MV-4-11 (cell line): ENCODE measurements around the gene GPR39.

Source experiments
- DNase-seq: peaks from one replicate; lab custom pipeline; 2025; lab: John Stamatoyannopoulos, UW

The GPR39 gene

GRCh38 chr2:132671151-132671835 is 254.7 kb downstream of the GPR39 start:
- no peak for DNase-seq

- no peak for DNase-seq
These were observed 260.4 kb downstream of the GPR39 start for GRCh38 chr2:132676999-132677398.

DNA sequence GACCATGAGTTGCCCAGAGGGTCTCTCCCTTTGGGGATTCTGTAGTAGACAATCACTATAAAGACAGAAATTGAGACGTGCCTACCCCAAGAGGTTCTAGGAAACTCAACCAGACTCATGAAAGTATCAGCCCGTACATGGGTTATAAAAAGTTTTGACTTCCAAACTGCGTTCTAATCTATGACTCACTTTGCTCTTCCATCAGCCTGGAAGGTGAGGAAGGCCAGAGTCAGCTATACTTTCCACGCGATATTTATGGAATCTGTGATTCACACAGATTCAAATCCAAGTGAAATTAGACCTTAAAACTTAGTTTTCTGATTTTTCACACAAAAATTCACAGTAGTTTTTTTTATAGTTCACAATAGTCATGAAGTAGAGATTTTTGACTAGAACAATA is 261.1 kb downstream of the GPR39 start:
- no peak for DNase-seq

DNA sequence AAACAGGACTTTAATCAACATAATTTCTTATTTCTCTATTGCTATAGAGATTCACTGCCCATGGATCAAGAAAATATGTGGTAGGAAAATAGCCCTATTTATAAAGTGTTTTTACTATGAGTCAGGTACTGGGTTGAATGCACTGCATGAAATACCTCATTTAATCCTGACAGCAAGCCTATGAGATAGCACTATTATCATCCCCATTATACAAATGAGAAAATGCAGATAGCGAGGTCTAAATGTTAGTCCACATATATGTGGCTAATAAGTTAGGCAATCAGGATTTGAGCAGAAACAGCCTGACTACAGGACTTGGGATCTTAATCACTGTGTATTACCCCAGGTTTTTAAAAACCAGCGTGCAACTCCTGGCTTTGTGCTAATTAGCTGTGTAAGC is 261.9 kb downstream of the GPR39 start:
- DNase-seq: no peak

DNA sequence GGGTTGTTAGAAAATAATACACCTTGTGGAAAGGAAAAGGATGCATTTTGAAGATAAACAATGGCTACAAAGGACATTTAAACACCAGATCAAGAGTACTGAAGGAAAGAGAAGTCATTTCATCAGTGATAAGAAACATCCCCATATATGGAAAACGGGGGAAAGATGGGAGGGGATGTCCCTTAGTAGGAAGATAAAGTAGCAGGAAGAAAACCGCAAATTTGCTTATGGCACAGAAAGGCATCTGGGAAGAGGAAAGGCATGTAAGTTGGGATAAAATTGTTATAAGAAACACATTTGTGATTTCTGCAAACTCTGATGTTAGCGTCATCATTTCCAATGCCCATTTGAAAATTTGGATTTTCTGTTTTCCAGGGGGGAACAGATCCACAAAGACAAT is 263.9 kb downstream of the GPR39 start:
- no peak for DNase-seq

- no peak for DNase-seq
These were observed 265.2 kb downstream of the GPR39 start for GRCh38 chr2:132681766-132682165.

DNA sequence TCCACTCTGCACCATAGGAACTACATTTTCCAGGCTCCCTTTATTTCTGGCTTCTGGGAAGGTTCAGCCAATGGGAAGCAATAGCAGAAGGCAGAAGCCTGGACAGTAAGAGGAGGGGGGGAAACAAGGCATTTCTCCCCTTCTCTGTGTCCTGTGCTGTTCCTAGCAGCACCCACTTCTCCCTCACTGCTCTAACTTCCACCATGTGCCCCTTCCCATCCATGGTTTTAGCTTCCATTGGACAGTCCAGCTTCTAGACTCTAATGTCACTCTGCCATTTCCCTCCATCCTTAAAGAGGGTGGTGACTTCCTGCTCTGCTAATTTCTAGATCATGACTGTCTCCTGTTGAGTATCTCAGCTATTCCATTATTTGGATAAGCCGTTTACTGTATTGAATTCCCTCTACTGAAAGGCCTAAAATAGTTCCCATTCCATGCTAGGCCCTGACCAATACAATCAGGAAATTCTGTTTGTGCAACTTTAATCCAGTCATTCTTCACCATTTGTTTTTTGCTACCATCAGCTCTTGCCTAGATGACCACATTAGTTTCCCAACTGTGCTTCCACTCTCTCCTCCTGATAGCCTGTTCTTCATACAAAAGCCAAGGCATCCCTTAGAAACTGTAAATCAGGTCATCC is 274.2 kb downstream of the GPR39 start:
- no peak for DNase-seq

DNA sequence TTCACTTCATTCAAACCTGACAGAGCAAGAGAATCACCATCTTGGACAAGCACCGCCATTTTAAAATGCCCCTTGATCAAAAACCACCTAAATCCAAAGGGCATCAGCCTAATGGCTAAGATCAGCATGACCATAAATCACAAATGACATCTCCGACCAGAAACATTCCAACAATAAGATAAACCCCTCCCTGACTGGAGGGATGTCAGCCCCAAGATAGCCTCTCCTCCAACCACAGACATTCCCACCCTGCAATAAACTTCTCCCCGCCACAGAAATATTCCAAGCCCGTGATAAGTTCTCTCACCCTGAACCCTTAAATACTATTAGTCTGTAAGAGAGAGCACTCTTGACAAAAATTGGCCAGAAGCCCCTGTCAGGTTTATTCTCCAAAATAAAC is 275.0 kb downstream of the GPR39 start:
- DNase-seq: no peak

DNA sequence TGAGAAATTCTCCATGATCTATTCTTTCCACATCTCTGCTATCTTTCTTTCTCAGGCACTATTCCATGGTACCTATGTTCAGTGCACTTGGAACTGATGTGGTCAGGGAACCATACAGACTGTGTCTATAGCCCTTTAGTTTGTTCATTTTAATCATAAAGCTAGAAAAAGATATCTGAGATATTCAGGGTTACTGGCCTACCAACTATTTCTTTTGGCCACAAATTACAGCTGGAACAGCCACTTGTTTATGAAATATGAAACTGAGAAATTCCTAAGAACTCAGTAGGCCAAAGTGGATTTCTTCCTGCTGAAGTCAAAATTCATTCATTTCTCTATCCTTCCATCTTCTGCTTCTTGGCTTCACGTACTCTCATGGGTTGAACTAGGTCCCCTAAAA is 276.2 kb downstream of the GPR39 start:
- DNase-seq: no peak
